HFFc6 (cell line): ENCODE data around the gene SELENOH. TPM values are rescaled to one million over a fixed set of nuclear protein-coding genes. Genes with fewer than 3 reads are reported as not detected.

Source experiments
- DNase-seq: peaks from one replicate; pipeline ENCODE4 v3.0.0-alpha.2; 2018
- H3K27ac Mint-ChIP-seq: 2 replicates; pipeline ENCODE4 v1.8.0; 2020; ENCODE audit warnings: mild to moderate bottlenecking, mixed read lengths
- H3K27me3 Mint-ChIP-seq: 2 replicates; pipeline ENCODE4 v1.8.0; 2021; ENCODE audit warnings: mild to moderate bottlenecking, moderate library complexity, mixed read lengths; ENCODE audit not compliant: insufficient read depth
- H3K36me3 Mint-ChIP-seq: 2 replicates; pipeline ENCODE4 v1.8.0; 2021; ENCODE audit warnings: low read depth, mixed read lengths
- H3K4me1 Mint-ChIP-seq: 2 replicates; pipeline ENCODE4 v1.8.0; 2020; ENCODE audit warnings: low read depth, mixed read lengths
- H3K4me3 Mint-ChIP-seq: 2 replicates; pipeline ENCODE4 v1.8.0; 2020; ENCODE audit warnings: mild to moderate bottlenecking, moderate library complexity, mixed read lengths
- H3K9me3 Mint-ChIP-seq: 2 replicates; pipeline ENCODE4 v1.8.0; 2020; ENCODE audit warnings: mild to moderate bottlenecking, mixed read lengths
- total RNA-seq, 6 experiments: library from RNA; stranded (reverse); fragmentation: NEBNext Ultra II Directional; extraction: Animal tissue kit (Norgen Biotek cat#: 25700); gene quantifications; 2 replicates in 1 of 6; 3 replicates in 5 of 6; pipeline ENCODE4 v1.2.3, GENCODE V29; 2021
- TF ChIP-seq, protein P1 (sequence below): fragments of 200-600 bp; sonication (generic); IDR thresholded peaks from 2 replicates; pipeline ENCODE4 v1.5.0; 2021; ENCODE audit warnings: antibody characterized with exemption, mild to moderate bottlenecking

Gene SELENOH
- total RNA-seq, 6 experiments from 2014 or later: 128 to 186 (median 140) TPM

DNA sequence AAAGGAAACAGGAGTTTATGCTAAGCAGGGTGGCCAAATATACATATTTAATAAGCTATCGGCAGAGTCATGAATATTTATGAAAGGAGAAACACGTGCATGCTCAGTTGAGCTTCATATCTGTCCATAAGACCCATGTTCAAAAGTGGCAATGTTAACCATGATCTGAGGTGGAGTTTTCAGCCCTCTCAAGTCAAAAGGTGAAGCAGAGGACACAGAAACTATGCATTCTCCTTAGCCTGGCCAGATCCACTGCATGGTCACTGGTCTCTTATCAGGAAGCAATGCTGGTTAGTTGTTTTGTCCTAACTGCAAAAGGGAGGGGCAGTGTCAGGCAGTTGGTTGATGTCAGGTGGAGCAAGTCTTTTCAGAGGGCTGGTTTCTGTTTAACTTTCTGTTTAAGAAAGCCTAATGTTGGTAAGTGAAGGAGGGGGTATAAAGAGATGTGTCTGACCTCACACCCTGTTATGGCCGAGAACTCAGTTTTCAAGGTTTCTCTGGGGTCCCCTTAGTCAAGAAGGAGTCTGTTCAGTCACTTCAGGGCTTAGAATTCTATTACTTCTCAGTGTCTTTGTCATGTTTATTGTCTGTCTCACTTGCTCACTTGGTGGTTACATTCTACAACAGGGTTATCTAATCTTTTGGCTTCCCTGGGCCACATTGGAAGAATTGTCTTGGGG is 5.5 kb upstream of the SELENOH start:
- H3K4me1 Mint-ChIP-seq: peaks cover 19% of the 10 kb centered on the region
- no peaks in the 10 kb centered on the region; the same call in 1 of the 2 replicates for H3K27me3 Mint-ChIP-seq
- H3K36me3 Mint-ChIP-seq: no peaks in the 10 kb centered on the region
- no peak for DNase-seq
- TF ChIP-seq, protein P1, sequence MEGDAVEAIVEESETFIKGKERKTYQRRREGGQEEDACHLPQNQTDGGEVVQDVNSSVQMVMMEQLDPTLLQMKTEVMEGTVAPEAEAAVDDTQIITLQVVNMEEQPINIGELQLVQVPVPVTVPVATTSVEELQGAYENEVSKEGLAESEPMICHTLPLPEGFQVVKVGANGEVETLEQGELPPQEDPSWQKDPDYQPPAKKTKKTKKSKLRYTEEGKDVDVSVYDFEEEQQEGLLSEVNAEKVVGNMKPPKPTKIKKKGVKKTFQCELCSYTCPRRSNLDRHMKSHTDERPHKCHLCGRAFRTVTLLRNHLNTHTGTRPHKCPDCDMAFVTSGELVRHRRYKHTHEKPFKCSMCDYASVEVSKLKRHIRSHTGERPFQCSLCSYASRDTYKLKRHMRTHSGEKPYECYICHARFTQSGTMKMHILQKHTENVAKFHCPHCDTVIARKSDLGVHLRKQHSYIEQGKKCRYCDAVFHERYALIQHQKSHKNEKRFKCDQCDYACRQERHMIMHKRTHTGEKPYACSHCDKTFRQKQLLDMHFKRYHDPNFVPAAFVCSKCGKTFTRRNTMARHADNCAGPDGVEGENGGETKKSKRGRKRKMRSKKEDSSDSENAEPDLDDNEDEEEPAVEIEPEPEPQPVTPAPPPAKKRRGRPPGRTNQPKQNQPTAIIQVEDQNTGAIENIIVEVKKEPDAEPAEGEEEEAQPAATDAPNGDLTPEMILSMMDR: no peak
- no peak overlapping the region for H3K4me3 Mint-ChIP-seq
- H3K9me3 Mint-ChIP-seq: no peaks in the 10 kb centered on the region
- no peak overlapping the region for H3K27ac Mint-ChIP-seq

DNA sequence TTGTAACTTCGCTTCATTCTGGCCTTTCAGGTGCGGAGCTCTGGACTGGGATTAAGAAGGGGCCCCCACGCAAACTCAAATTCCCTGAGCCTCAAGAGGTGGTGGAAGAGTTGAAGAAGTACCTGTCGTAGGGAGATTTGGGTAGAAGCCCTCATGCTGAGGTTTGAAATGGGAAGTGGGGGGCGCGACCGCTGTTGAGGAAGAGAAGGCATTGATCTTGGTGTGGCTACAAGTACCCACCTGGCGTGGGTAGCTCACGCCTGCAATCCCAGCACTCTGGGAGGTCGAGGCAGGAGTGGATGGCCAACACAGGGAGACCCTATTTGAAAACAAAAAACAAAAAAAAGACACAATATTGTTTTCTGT is 779 bp downstream of the SELENOH start:
- Mint-ChIP-seq H3K9me3 (no peaks in the 10 kb centered on the region), H3K36me3 (peaks cover 18% of the 10 kb centered on the region), H3K27ac (peak overlapping the region; percentile 88), H3K4me1 (peaks cover 26% of the 10 kb centered on the region), H3K27me3 (peaks cover 3% of the 10 kb centered on the region), H3K4me3 (peak overlapping the region; percentile 98)
- TF ChIP-seq, protein P1: no peak
- no peak for DNase-seq

DNA sequence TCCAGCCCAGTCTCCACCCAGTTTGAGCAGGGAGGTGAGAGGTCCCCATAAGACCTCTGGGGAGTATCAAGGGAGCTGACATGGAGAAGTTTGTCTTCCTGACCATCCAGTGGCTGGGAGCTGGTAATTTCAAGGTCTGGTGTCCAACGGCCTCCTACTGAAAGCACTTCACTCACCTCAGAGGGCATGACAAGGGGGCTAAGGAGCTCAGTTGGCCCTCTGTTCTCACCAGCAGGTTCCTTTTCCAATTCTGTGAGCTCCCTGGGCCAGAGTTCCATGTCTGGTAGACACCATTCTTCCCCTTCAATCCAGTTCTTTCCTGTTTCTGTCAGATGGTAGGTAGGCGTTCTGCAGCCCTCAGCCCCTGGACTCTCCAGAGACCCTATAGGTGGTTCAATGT is 3.1 kb downstream of the SELENOH start:
- DNase-seq: no peak
- Mint-ChIP-seq H3K9me3 (no peaks in the 10 kb centered on the region), H3K4me1 (peaks cover 26% of the 10 kb centered on the region), H3K36me3 (peaks cover 18% of the 10 kb centered on the region), H3K27ac (peak overlapping the region; percentile 57), H3K27me3 (peaks cover 3% of the 10 kb centered on the region), H3K4me3 (no peak overlapping the region)
- TF ChIP-seq, protein P1: no peak

DNA sequence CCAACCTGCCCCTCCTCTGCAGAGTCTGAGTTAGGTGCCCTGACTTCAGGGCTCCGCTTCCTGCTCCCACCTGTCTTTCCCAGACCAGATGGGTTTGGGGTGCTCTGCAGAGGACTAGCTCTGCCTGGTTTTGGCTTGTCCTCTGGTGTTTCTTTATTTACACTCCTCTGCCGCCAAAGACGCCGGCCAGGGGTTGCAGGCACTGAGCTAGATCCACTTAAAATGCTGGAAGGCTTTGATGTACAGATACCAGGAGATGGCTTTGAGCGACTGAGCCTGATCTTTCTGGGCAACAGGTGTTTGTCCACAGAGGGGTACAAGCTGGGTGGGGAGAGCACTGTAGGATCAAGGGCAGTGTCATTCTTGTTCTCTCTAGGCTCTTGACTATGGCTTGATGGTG is 3.9 kb downstream of the SELENOH start:
- Mint-ChIP-seq H3K4me3 (no peak overlapping the region), H3K27me3 (peaks cover 3% of the 10 kb centered on the region), H3K27ac (peak overlapping the region; percentile 31; the same call in 1 of the 2 replicates), H3K36me3 (peaks cover 18% of the 10 kb centered on the region), H3K4me1 (peaks cover 20% of the 10 kb centered on the region), H3K9me3 (no peaks in the 10 kb centered on the region)
- TF ChIP-seq, protein P1: no peak
- DNase-seq: no peak

DNA sequence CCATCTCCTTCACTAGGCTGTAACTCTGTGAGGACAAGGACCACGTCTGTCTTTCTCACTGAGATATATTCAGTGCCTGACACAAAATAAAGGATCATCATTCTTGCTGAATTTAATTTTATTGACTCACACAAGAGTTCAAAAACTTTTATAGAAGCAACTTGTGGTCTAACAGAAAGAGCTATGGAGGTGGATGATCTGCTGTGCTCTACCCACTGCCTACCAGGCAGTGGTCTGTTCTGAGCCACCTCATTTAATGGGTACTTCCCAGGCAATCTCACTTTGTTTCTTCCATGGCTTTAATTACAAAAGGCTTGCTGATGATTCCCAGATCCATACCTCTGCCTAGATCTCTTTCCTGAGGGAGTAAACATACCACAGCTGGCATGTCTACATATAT is 5.6 kb downstream of the SELENOH start:
- peaks cover 10% of the 10 kb centered on the region for H3K4me1 Mint-ChIP-seq
- H3K9me3 Mint-ChIP-seq: no peaks in the 10 kb centered on the region
- peaks cover under 1% of the 10 kb centered on the region for H3K27me3 Mint-ChIP-seq
- H3K4me3 Mint-ChIP-seq: no peak overlapping the region
- no peak for DNase-seq
- TF ChIP-seq, protein P1: no peak
- no peak overlapping the region for H3K27ac Mint-ChIP-seq
- H3K36me3 Mint-ChIP-seq: peaks cover 19% of the 10 kb centered on the region
